HepG2 (cell line): ENCODE data around the gene PIKFYVE. TPM values are rescaled to one million over a fixed set of nuclear protein-coding genes. Genes with fewer than 3 reads are reported as not detected.
A peak's percentile ranks its signal among the peaks of the same experiment; 100 is the strongest.

Experiments
- BCLAF1 ChIP-seq: fragments of 450-650 bp; IDR thresholded peaks from 2 replicates; pipeline ENCODE4 v1.6.1; 2017; ENCODE audit warnings: mild to moderate bottlenecking
- BORCS8-MEF2B ChIP-seq: sonication (generic); formaldehyde crosslinking; IDR thresholded peaks from 2 replicates; pipeline ENCODE4 v1.8.0; 2022; ENCODE audit warnings: mild to moderate bottlenecking, missing genetic modification reagents
- DNMT1 ChIP-seq: sonication (generic); formaldehyde crosslinking; IDR thresholded peaks from 2 replicates; pipeline ENCODE4 v1.5.1; 2020; ENCODE audit warnings: mild to moderate bottlenecking, missing genetic modification reagents
- FOXA1 ChIP-seq, 2 experiments: fragments of 450-650 bp in 1 of 2; sonication (generic) in 1 of 2; formaldehyde crosslinking in 1 of 2; IDR thresholded peaks; 2 replicates each; pipeline versions ENCODE4 v1.4.0 to v1.6.1; 2016 to 2020; ENCODE audit warnings: missing genetic modification reagents in 1 of 2
- GZF1 ChIP-seq: sonication (generic); formaldehyde crosslinking; IDR thresholded peaks from 2 replicates; pipeline ENCODE4 v1.5.1; 2020; ENCODE audit warnings: mild to moderate bottlenecking, missing genetic modification reagents
- HDAC6 ChIP-seq: fragments of 200-600 bp; sonication (generic); IDR thresholded peaks from 2 replicates; pipeline ENCODE4 v1.7.0; 2017; ENCODE audit warnings: mild to moderate bottlenecking, antibody characterized with exemption, low read length, low read depth
- KAT7 ChIP-seq: IDR thresholded peaks from 2 replicates; pipeline ENCODE4 v1.6.1; 2018; ENCODE audit warnings: borderline replicate concordance, missing compliant biosample characterization
- MTERF4 ChIP-seq: sonication (generic); formaldehyde crosslinking; IDR thresholded peaks from 2 replicates; pipeline ENCODE4 v1.8.0; 2023; ENCODE audit warnings: mild to moderate bottlenecking, missing genetic modification reagents
- NR1H2 ChIP-seq: sonication (generic); formaldehyde crosslinking; IDR thresholded peaks from 2 replicates; pipeline ENCODE4 v1.8.1; 2022; ENCODE audit warnings: low read depth, missing genetic modification reagents, borderline replicate concordance
- PATZ1 ChIP-seq: sonication (generic); formaldehyde crosslinking; IDR thresholded peaks from 2 replicates; pipeline ENCODE4 v1.4.0; 2020; ENCODE audit warnings: missing genetic modification reagents
- RAD51 ChIP-seq: fragments of 450-650 bp; IDR thresholded peaks from 2 replicates; pipeline ENCODE4 v1.6.1; 2016; ENCODE audit warnings: borderline replicate concordance
- RFX1 ChIP-seq: fragments of 450-650 bp; IDR thresholded peaks from 2 replicates; pipeline ENCODE4 v1.6.1; 2017
- SMYD3 ChIP-seq: sonication (generic); formaldehyde crosslinking; IDR thresholded peaks from 2 replicates; pipeline ENCODE4 v1.8.1; 2023; ENCODE audit warnings: mild to moderate bottlenecking, missing genetic modification reagents
- SPEN ChIP-seq: sonication (generic); formaldehyde crosslinking; IDR thresholded peaks from 2 replicates; pipeline ENCODE4 v1.5.1; 2020; ENCODE audit warnings: low read depth, mild to moderate bottlenecking, missing genetic modification reagents
- STAG1 ChIP-seq: sonication (generic); formaldehyde crosslinking; IDR thresholded peaks from 2 replicates; pipeline ENCODE4 v1.4.0; 2020; ENCODE audit warnings: missing genetic modification reagents
- THAP8 ChIP-seq: sonication (generic); formaldehyde crosslinking; IDR thresholded peaks from 2 replicates; pipeline ENCODE4 v1.5.1; 2020; ENCODE audit warnings: missing genetic modification reagents, mild to moderate bottlenecking, borderline replicate concordance
- TOE1 ChIP-seq: sonication (generic); formaldehyde crosslinking; IDR thresholded peaks from 2 replicates; pipeline ENCODE4 v1.4.0; 2020; ENCODE audit warnings: mild to moderate bottlenecking, missing genetic modification reagents
- U2AF2 ChIP-seq: fragments of 200-400 bp; formaldehyde crosslinking; IDR thresholded peaks from 2 replicates; pipeline ENCODE4 v1.6.1; 2017; ENCODE audit warnings: low read depth, mild to moderate bottlenecking, low read length
- ZFX ChIP-seq: sonication (generic); formaldehyde crosslinking; IDR thresholded peaks from 2 replicates; pipeline ENCODE4 v1.4.0; 2020; ENCODE audit warnings: mild to moderate bottlenecking, low read depth, missing genetic modification reagents, moderate library complexity
- ZMAT5 ChIP-seq: sonication (generic); formaldehyde crosslinking; IDR thresholded peaks from 2 replicates; pipeline ENCODE4 v1.5.0; 2020; ENCODE audit warnings: mild to moderate bottlenecking, low read depth, missing genetic modification reagents, borderline replicate concordance
- ZMYM4 ChIP-seq: sonication (generic); formaldehyde crosslinking; IDR thresholded peaks from 2 replicates; pipeline ENCODE4 v1.8.1; 2023; ENCODE audit warnings: mild to moderate bottlenecking, missing genetic modification reagents
- ZNF205 ChIP-seq: IDR thresholded peaks from 2 replicates; pipeline ENCODE4 v1.6.1; 2018; ENCODE audit warnings: missing biosample characterization, missing genetic modification reagents
- ZNF468 ChIP-seq: sonication (generic); formaldehyde crosslinking; IDR thresholded peaks from 2 replicates; pipeline ENCODE4 v1.8.0; 2022; ENCODE audit warnings: mild to moderate bottlenecking, moderate library complexity, missing genetic modification reagents
- ZNF569 ChIP-seq: sonication (generic); formaldehyde crosslinking; IDR thresholded peaks from 2 replicates; pipeline ENCODE4 v1.5.0; 2020; ENCODE audit warnings: mild to moderate bottlenecking, missing genetic modification reagents, moderate library complexity, borderline replicate concordance
- polyA plus RNA-seq, 8 experiments: library from polyadenylated mRNA; depleted of rRNA in 3 of 8; stranded (reverse) in 7 of 8; unstranded in 1 of 8; fragments of >200 nt; fragmentation: Illumina TruSeq in 4 of 8; extraction: Trizol in 4 of 8; gene quantifications; 2 replicates each; pipeline versions ENCODE4 v1.2.1 to v1.2.3, GENCODE V29; 2011 to 2016; ENCODE audit warnings: low read depth in 4 of 8, missing spikeins in 1 of 8, mixed read lengths in 1 of 8; ENCODE audit not compliant: insufficient read depth in 1 of 8
- total RNA-seq, 5 experiments: library from RNA; depleted of rRNA; stranded (reverse); fragments of >200 nt; fragmentation: Illumina TruSeq; extraction: Trizol; gene quantifications; 2 replicates each; pipeline ENCODE4 v1.2.3, GENCODE V29; 2016; ENCODE audit warnings: low read depth in 1 of 5

Gene PIKFYVE
- total and polyA plus RNA-seq, 2 of the 13 experiments (the other 11 are each of a cell fraction or from before 2014, with no cell fraction given) = 20.2 to 21.7 TPM

GRCh38 chr2:208254871-208255556 lies 11.0 kb upstream of the PIKFYVE start, which contains the start of gene IDH1 (continued):
- TF ChIP-seq PATZ1 (CRISPR knock-in tag) (peak; percentile 73), GZF1 (CRISPR knock-in tag) (peak; percentile 92), ZNF468 (no peak), KAT7 (CRISPR knock-in tag) (0 out of 2 replicates have a peak, but pooled peaks have one; percentile 72), RFX1 (no peak), DNMT1 (CRISPR knock-in tag) (0 out of 2 replicates have a peak, but pooled peaks have one; percentile 18), STAG1 (CRISPR knock-in tag) (peak; percentile 69), SPEN (no peak), ZFX (CRISPR knock-in tag) (no peak; the same call in 1 of the 2 replicates), ZNF205 (CRISPR knock-in tag) (no peak), THAP8 (no peak), FOXA1 (IDR thresholded peaks at IDR 0.05) (no peak), FOXA1 (CRISPR knock-in tag; IDR thresholded peaks at IDR 0.05) (0 out of 2 replicates have a peak, but pooled peaks have one; percentile 4), ZNF569 (CRISPR knock-in tag) (no peak), SMYD3 (CRISPR knock-in tag) (no peak), TOE1 (CRISPR knock-in tag) (peak; percentile 65; the same call in 1 of the 2 replicates), U2AF2 (no peak), ZMAT5 (CRISPR knock-in tag) (no peak), NR1H2 (CRISPR knock-in tag) (peak; percentile 9; the same call in 1 of the 2 replicates), HDAC6 (no peak), MTERF4 (CRISPR knock-in tag) (0 out of 2 replicates have a peak, but pooled peaks have one; percentile 24), BCLAF1 (no peak), RAD51 (no peak), ZMYM4 (CRISPR knock-in tag) (peak; percentile 89), BORCS8-MEF2B (CRISPR knock-in tag) (0 out of 2 replicates have a peak, but pooled peaks have one; percentile 13)
